SK-N-MC (cell line): ENCODE measurements around the gene DUSP7.
A peak's percentile ranks its signal among the peaks of the same experiment; 100 is the strongest.

ENCODE experiments used
- DNase-seq: peaks from one replicate; pipeline ENCODE4 v3.0.0-alpha.2; 2011; ENCODE audit warnings: low read depth, low spot score
- H3K27ac ChIP-seq: fragments of 200-600 bp; sonication (generic); 2 replicates; pipeline ENCODE4 v1.5.1; 2016; ENCODE audit warnings: mixed run types
- H3K36me3 ChIP-seq: fragments of 200-600 bp; sonication (generic); 2 replicates; pipeline ENCODE4 v1.6.1; 2017; ENCODE audit warnings: antibody characterized with exemption, low read length, mixed read lengths; ENCODE audit not compliant: insufficient read depth
- H3K4me3 ChIP-seq: fragments of 200-600 bp; sonication (generic); 2 replicates; pipeline ENCODE4 v1.5.1; 2016
- H3K9ac ChIP-seq: fragments of 200-600 bp; sonication (generic); 2 replicates; pipeline ENCODE4 v1.8.0; 2017; ENCODE audit warnings: mixed run types, mixed read lengths; ENCODE audit not compliant: insufficient read length
- H3K9me3 ChIP-seq: fragments of 200-600 bp; sonication (generic); 2 replicates; pipeline ENCODE4 v1.6.1; 2017; ENCODE audit warnings: low read depth, mild to moderate bottlenecking, antibody characterized with exemption, low read length, moderate library complexity, mixed read lengths
- EZH2 ChIP-seq: fragments of 200-600 bp; sonication (generic); IDR thresholded peaks from one replicate; pipeline ENCODE4 v1.6.1; 2017; ENCODE audit warnings: antibody characterized with exemption
- FOXP2 ChIP-seq: optimal IDR thresholded peaks from 2 replicates; pipeline ENCODE3; 2011; ENCODE audit warnings: mild to moderate bottlenecking, moderate library complexity; ENCODE audit not compliant: insufficient read depth; ENCODE audit errors: extremely low read length, control extremely low read depth
- POLR2AphosphoS5 ChIP-seq: IDR thresholded peaks from 2 replicates; pipeline ENCODE4 v1.6.1; 2012; ENCODE audit warnings: mild to moderate bottlenecking, low read depth, low read length, borderline replicate concordance

Gene DUSP7

GRCh38 chr3:52083556-52084087, 27.3 kb upstream of the DUSP7 start:
- no peak overlapping the region for H3K4me3 ChIP-seq
- no peak for TF ChIP-seq POLR2AphosphoS5
- TF ChIP-seq FOXP2 = no peak
- TF ChIP-seq EZH2 = no peak
- no peak overlapping the region for H3K27ac ChIP-seq
- no peaks in the 10 kb centered on the region for H3K36me3 ChIP-seq
- no peak overlapping the region for H3K9ac ChIP-seq
- no peak for DNase-seq
- H3K9me3 ChIP-seq = no peaks in the 10 kb centered on the region

GRCh38 chr3:52082951-52083350, 26.6 kb upstream of the DUSP7 start:
- Histone ChIP-seq H3K9ac (no peak overlapping the region), H3K27ac (no peak overlapping the region), H3K9me3 (no peaks in the 10 kb centered on the region), H3K36me3 (no peaks in the 10 kb centered on the region), H3K4me3 (no peak overlapping the region)
- no peak for TF ChIP-seq POLR2AphosphoS5
- no peak for DNase-seq

- no peaks in the 10 kb centered on the region for H3K9me3 ChIP-seq
- H3K9ac ChIP-seq = no peak overlapping the region
- TF ChIP-seq EZH2 = no peak
- TF ChIP-seq FOXP2 = no peak
- TF ChIP-seq POLR2AphosphoS5 = no peak
- H3K36me3 ChIP-seq = no peaks in the 10 kb centered on the region
- no peak for DNase-seq
- no peak overlapping the region for H3K27ac ChIP-seq
- H3K4me3 ChIP-seq = no peak overlapping the region
These were observed 24.7 kb upstream of the DUSP7 start for GRCh38 chr3:52080830-52081719.

GRCh38 chr3:52079958-52080357, 23.6 kb upstream of the DUSP7 start:
- no peak for TF ChIP-seq FOXP2
- no peak for TF ChIP-seq EZH2
- TF ChIP-seq POLR2AphosphoS5 = no peak
- H3K9ac ChIP-seq = no peak overlapping the region
- no peak for DNase-seq
- no peaks in the 10 kb centered on the region for H3K36me3 ChIP-seq
- H3K4me3 ChIP-seq = no peak overlapping the region
- H3K9me3 ChIP-seq = no peaks in the 10 kb centered on the region
- no peak overlapping the region for H3K27ac ChIP-seq

GRCh38 chr3:52078781-52079560, 22.6 kb upstream of the DUSP7 start:
- Histone ChIP-seq H3K4me3 (no peak overlapping the region), H3K9ac (no peak overlapping the region), H3K27ac (no peak overlapping the region), H3K9me3 (no peaks in the 10 kb centered on the region), H3K36me3 (no peaks in the 10 kb centered on the region)
- DNase-seq = no peak
- no peak for TF ChIP-seq POLR2AphosphoS5

- no peaks in the 10 kb centered on the region for H3K36me3 ChIP-seq
- no peak for DNase-seq
These were observed 21.6 kb upstream of the DUSP7 start for GRCh38 chr3:52077925-52078324.

GRCh38 chr3:52076896-52077780, 20.8 kb upstream of the DUSP7 start:
- TF ChIP-seq FOXP2 (no peak), EZH2 (no peak), POLR2AphosphoS5 (no peak)
- no peak for DNase-seq
- Histone ChIP-seq H3K4me3 (no peak overlapping the region), H3K9me3 (no peaks in the 10 kb centered on the region), H3K36me3 (no peaks in the 10 kb centered on the region), H3K9ac (no peak overlapping the region), H3K27ac (no peak overlapping the region)

More at GRCh38 chr3:52077925-52078324, 21.6 kb upstream of the DUSP7 start:
- Histone ChIP-seq H3K9ac (no peak overlapping the region), H3K4me3 (no peak overlapping the region), H3K27ac (0 out of 2 replicates have a peak overlapping the region, but pooled peaks have one; percentile 36), H3K9me3 (no peaks in the 10 kb centered on the region)
- TF ChIP-seq FOXP2 (no peak), POLR2AphosphoS5 (no peak), EZH2 (no peak)
